Lung (tissue), 12 donors: ENCODE results near the gene TIAM2. TPM values are rescaled to one million over a fixed set of nuclear protein-coding genes. Genes with fewer than 3 reads are reported as not detected.

Experiments used
- ATAC-seq: fragments of 200-7000 bp; cut with Tn5 transposase; one replicate; pipeline ENCODE4 v1.9.1; 2020; ENCODE audit warnings: moderate number of reproducible peaks; ENCODE audit not compliant: insufficient read depth, low FRiP score
- DNase-seq, 3 donors: peaks; one replicate each; pipeline ENCODE4 v3.0.0-alpha.2; 2013 to 2017
- H3K27ac ChIP-seq, 2 donors: one replicate each; pipeline ENCODE4 v1.5.1; 2013; ENCODE audit warnings: mild to moderate bottlenecking in 2 of 2, moderate library complexity in 2 of 2, control low read depth in 1 of 2, inconsistent platforms in 1 of 2, low read depth in 1 of 2, low read length in 1 of 2
- H3K27me3 ChIP-seq, 3 donors: one replicate each; pipeline ENCODE4 v1.5.1; 2013; ENCODE audit warnings: low read length in 2 of 3; ENCODE audit not compliant: control insufficient read depth in 3 of 3, insufficient read depth in 3 of 3
- H3K36me3 ChIP-seq, 4 donors: one replicate each; pipeline ENCODE4 v1.5.1; 2013; ENCODE audit warnings: low read length in 4 of 4, mild to moderate bottlenecking in 1 of 4, moderate library complexity in 1 of 4; ENCODE audit not compliant: control insufficient read depth in 4 of 4, insufficient read depth in 4 of 4
- H3K4me1 ChIP-seq, 5 donors: one replicate each; pipeline ENCODE4 v1.5.1; 2013; ENCODE audit warnings: low read length in 5 of 5, mild to moderate bottlenecking in 2 of 5, moderate library complexity in 1 of 5; ENCODE audit not compliant: control insufficient read depth in 5 of 5, insufficient read depth in 5 of 5
- H3K4me3 ChIP-seq: one replicate; pipeline ENCODE4 v1.5.1; 2013; ENCODE audit warnings: mild to moderate bottlenecking, control low read depth, moderate library complexity
- H3K9ac ChIP-seq, 2 donors: one replicate each; pipeline ENCODE4 v1.5.1; 2013; ENCODE audit warnings: low read length in 2 of 2, control low read depth in 1 of 2; ENCODE audit not compliant: insufficient read depth in 1 of 2
- H3K9me3 ChIP-seq, 4 donors: one replicate each; pipeline ENCODE4 v1.5.1; 2013; ENCODE audit warnings: low read length in 3 of 4, mild to moderate bottlenecking in 1 of 4, moderate library complexity in 1 of 4; ENCODE audit not compliant: control insufficient read depth in 4 of 4, insufficient read depth in 3 of 4
- CTCF ChIP-seq: IDR thresholded peaks from 2 replicates; pipeline ENCODE4 v1.5.1; 2012; ENCODE audit warnings: mild to moderate bottlenecking; ENCODE audit errors: control extremely low read depth, extremely low read depth
- WGBS, 2 donors: extraction: QIAGEN DNeasy Blood & Tissue Kit; methylation state at CpG; one replicate each; pipeline ENCODE4 v1.1.7; 2013; 5-methylcytosine and 5-hydroxymethylcytosine counted together
- polyA plus RNA-seq, 2 donors: library from polyadenylated mRNA; stranded (reverse); fragments of 200-250 nt; gene quantifications; one replicate each; pipeline ENCODE4 v1.2.1, GENCODE V29; 2013
- total RNA-seq, 2 donors: library from RNA; depleted of rRNA in 1 of 2; stranded (reverse); fragments of >200 nt in 1 of 2; gene quantifications; one replicate each; pipeline ENCODE4 v1.2.1, GENCODE V29; 2014 to 2021
- donor health status: control.
- donor health status: control.
- donor health status: Bipolar disorder and iron deficiency.
- donor health status: healthy.
- donor health status: DM: yes; HTN: yes; CAD: no.

The TIAM2 gene
- total and polyA plus RNA-seq, 4 donors = 1.8 to 17.5 (median 4.1) TPM

GRCh38 chr6:155141512-155141911 lies 146.4 kb downstream of the TIAM2 start:
- no peaks in the 10 kb centered on the region for H3K36me3 ChIP-seq
- TF ChIP-seq CTCF = no peak
- 91 to 94% methylated on average over 2 of the region's 2 CpGs for WGBS, 2 donors
- no peak overlapping the region for H3K4me3 ChIP-seq
- H3K4me1 ChIP-seq = peaks cover 3 to 24% (median 7%) of the 10 kb centered on the region in 5 donors
- H3K9me3 ChIP-seq = no peaks in the 10 kb centered on the region
- no peak overlapping the region for H3K9ac ChIP-seq
- H3K27me3 ChIP-seq = no peaks in the 10 kb centered on the region
- ATAC-seq = no peak
- no peak for DNase-seq
- H3K27ac ChIP-seq = no peak overlapping the region

GRCh38 chr6:155142168-155143028 lies 147.3 kb downstream of the TIAM2 start:
- Histone ChIP-seq H3K4me3 (no peak overlapping the region), H3K27me3 (no peaks in the 10 kb centered on the region), H3K9ac (peak overlapping the region in 1 of 2 donors; percentile 14), H3K36me3 (no peaks in the 10 kb centered on the region), H3K9me3 (no peaks in the 10 kb centered on the region), H3K27ac (peak overlapping the region in 1 of 2 donors; percentile 56), H3K4me1 (peaks cover 3 to 24% (median 7%) of the 10 kb centered on the region in 5 donors)
- DNase-seq = peak in 2 of 3 donors; percentile 43 to 47
- no peak for ATAC-seq
- 59 to 72% methylated on average over 13 of the region's 13 CpGs for WGBS, 2 donors
- TF ChIP-seq CTCF = no peak

- peak in 2 of 3 donors; percentile 48 to 52 for DNase-seq
- WGBS, 2 donors = 15 to 19% methylated on average over 4 of the region's 4 CpGs
- H3K36me3 ChIP-seq = no peaks in the 10 kb centered on the region
- no peak overlapping the region for H3K27ac ChIP-seq
- no peak for TF ChIP-seq CTCF
- H3K4me3 ChIP-seq = no peak overlapping the region
- no peaks in the 10 kb centered on the region for H3K9me3 ChIP-seq
- peaks cover 3 to 24% (median 7%) of the 10 kb centered on the region in 5 donors for H3K4me1 ChIP-seq
- H3K9ac ChIP-seq = peak overlapping the region in 1 of 2 donors; percentile 14
- no peaks in the 10 kb centered on the region for H3K27me3 ChIP-seq
- ATAC-seq = no peak
Observed at GRCh38 chr6:155143029-155143577, 148.0 kb downstream of the TIAM2 start.
